22Rv1 (cell line): ENCODE measurements around the gene SFR1.

Source experiments
- CTCF ChIP-seq: fragments of 450-650 bp; IDR thresholded peaks from 2 replicates; pipeline ENCODE4 v1.5.1; 2017; ENCODE audit warnings: mild to moderate bottlenecking
- ZFX ChIP-seq: fragments of 450-650 bp; IDR thresholded peaks from 2 replicates; pipeline ENCODE4 v1.6.1; 2017; ENCODE audit warnings: antibody characterized with exemption, borderline replicate concordance

- no peak for TF ChIP-seq CTCF
- TF ChIP-seq ZFX = no peak
Measured at GRCh38 chr10:104138131-104138530, 16.2 kb downstream of the SFR1 start.
